ENCODE results near the gene ZNF423.

The ZNF423 gene

GRCh38 chr16:49778202-49778930 lies 77.5 kb downstream of the ZNF423 start:
- DNase-seq, result no peak

- no peak for DNase-seq
These were observed 79.2 kb downstream of the ZNF423 start for GRCh38 chr16:49776734-49777133.

GRCh38 chr16:49776085-49776595 lies 79.8 kb downstream of the ZNF423 start:
- no peak for DNase-seq

DNA sequence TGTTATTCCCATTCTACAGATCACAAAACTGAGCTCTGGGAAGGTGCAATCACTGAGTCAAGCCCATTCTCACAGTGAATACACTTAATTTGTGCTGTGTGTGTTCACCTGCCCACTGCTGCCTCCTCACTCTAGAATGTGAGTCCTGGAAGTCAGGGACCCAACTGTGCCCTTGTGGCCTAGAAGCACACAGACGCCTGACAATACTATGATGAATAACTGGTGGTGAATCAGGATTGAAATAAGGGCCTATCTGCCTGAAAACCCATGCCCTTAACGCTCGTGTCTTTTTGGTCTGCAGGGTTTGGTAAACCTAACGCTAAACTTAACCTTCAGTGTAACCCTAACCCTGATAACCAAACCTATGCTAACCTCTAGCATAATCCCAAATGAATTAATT lies 80.3 kb downstream of the ZNF423 start:
- DNase-seq, result no peak

- no peak for DNase-seq
These were observed 80.9 kb downstream of the ZNF423 start for GRCh38 chr16:49775018-49775417.

- DNase-seq, result no peak
These were observed 82.1 kb downstream of the ZNF423 start for GRCh38 chr16:49773534-49774475.

GRCh38 chr16:49767998-49768397 lies 87.9 kb downstream of the ZNF423 start:
- no peak for DNase-seq

- DNase-seq, result no peak
These were observed 88.5 kb downstream of the ZNF423 start for GRCh38 chr16:49767414-49767813.

- DNase-seq, result no peak
These were observed 89.7 kb downstream of the ZNF423 start for GRCh38 chr16:49766225-49766624.

DNA sequence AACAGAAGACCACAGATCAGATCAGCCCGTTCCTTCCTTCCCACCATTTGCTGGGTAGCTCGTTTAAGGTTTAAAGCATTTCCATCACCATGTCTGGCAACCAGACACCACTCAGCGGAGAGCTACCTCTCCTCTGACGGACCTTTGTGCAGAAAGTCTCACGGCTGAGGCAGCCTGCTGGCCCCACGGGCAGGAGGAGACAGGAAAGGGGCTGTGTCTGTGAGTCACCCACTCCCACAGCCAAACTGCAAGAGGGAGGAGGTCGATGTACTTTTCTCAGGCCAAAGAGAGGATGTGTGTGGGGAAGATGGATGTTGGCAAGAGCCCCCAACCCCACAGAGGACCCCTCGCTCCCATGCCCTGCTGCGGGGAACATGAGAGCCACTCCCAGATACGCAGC lies 92.1 kb downstream of the ZNF423 start:
- no peak for DNase-seq

GRCh38 chr16:49760815-49761214 lies 95.1 kb downstream of the ZNF423 start:
- no peak for DNase-seq

GRCh38 chr16:49757559-49758069 lies 98.3 kb downstream of the ZNF423 start:
- DNase-seq, result no peak

DNA sequence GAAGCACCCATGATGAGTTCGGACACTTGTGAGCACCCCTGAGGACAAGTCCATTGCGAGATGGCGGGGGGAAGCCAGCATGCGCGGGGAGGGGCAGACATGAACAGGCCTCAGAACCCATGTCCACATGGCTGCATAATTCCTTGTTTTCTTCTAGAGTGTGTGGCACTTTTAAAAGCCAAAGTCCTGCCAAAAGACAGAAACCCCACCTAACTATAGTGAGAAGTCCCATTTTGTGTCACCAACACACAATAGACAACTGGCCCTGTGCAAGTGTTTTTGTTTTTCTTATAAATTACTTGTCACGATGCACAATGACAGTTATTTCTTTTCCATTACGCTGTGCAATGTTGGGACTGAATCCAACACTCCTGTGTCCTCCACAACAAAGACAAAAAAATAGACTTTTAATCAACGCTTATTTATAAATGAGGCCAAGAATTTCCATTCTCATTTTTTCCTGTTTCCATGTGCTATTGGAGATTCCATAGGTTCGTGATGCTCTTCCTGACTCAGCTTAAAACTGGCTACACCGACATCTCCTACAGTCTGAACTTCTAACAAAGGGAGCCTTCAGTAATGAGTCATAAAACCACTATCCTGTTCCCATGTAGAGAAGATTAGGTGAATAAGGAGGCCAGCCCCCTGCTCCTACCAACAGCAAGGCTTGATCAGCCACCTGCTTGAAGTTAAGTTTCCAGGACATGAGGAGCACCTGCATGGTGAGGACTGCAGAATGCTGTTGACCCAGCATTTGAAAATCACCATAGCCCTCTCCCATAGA lies 98.9 kb downstream of the ZNF423 start:
- DNase-seq, result no peak

DNA sequence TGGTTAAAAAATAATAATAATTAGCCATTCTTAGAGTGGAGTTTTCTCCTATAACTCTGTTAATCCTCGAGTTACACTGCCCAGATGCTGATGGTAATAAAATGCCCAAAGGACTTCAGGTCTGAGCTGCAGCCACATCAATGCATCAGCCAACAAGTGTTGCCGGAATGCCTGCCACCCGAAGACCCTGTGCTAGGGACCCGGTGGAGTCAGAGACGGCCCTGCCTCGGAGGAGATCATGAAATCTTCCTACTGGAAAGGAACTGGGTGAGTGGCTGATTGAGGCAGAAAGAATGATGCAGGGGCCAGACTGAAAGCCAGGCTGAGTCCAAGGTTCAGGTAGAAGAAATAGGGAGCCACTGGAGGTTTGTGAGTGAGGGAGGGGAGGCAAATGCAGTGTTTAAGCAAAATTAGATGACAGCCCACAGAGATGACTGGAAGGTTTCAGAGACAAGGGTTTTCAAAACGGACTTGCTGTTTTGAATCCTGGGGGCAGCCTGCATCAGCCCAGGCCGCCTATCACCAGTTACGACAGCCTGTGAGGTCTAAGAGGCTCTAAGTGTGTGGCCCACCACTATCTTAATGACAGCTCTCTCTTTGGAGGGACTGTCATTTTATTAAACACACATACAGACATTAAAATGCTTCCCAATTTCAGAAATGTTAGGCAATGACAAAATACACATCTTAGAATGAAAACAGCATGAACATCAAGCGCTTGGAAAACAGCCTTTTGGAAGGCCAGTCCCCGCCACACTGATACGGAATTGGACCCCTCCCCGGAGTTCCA lies 100.0 kb downstream of the ZNF423 start:
- no peak for DNase-seq

- DNase-seq, result no peak
These were observed 100.6 kb downstream of the ZNF423 start for GRCh38 chr16:49755313-49755620.

DNA sequence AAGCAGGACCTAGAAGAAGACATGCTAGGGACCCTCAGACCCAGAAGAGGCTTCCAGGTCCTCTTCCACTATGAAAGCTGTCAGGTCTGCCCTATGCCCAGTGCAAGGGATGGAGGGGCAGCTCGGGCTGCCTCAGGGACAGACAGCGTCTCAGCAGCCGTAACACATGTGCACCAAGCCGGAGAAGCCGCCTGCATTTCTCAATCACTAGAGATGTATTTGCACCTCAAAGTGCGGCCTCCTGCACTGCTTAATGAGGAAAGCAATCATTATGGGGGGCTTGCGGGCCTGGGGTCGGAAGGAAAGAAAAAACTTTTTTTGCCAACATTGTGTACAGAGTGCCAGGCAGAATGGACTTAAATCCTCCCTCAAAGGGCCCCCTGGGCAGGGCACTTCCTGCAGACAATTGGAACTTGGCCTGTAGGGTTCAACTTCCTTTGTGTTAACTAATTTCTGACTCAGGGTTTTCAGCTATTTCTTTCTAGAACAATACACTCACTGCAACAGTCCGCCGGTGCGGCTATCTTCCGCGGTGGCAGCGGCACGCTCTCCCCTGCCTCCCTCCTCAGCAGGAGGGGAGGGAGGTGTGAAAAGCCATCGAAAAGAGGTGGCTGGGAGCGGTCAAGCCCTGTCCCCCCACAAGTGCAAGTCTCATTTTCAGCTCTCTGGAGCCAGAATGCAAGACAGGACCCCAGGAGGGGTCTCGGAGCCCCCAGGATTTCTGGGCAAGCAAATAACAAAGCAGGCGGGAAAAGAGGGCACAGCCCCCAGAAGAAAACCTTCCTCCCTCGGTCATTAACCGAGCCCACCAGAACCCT lies 101.2 kb downstream of the ZNF423 start:
- DNase-seq, result no peak

- DNase-seq, result no peak
These were observed 105.4 kb downstream of the ZNF423 start for GRCh38 chr16:49750341-49751000.

DNA sequence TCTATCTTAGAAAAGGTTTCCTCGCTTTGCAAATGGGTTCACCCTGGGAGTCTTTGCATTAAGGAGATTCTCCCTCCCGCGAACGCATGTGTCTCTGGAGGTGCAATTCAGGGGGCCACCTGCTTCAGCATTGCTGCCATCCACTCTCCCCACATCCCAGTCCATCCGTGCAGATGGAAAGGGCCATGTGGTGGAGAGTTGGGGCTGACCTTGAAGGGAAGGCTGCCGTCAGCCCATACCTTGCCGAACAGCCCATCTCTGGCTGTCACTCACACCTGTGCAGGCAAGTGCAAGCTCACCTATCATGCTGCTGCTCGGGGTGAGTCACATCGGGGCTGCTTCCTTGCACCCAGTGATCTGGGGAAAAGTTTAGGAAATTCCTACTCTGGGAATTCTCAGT lies 106.1 kb downstream of the ZNF423 start:
- DNase-seq, result no peak

DNA sequence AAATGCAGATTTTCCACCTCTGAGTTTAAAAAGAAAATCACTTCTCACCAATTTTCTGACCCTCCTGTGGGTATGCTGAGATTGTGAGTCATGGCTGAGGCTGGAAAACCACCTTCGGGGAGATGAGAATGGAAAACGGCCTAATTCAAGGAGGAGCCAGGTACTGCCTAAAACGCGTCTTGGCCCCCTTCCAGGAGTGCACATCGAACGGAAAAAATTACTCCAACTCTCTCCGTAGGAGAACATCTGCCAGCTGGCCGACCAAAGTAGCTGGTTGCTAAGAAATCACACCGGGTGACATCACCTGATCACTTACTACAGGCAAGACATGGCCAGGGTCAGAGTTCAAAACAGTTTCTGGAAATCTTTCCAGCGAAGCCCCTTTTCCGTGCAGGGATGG lies 107.6 kb downstream of the ZNF423 start:
- DNase-seq, result no peak

DNA sequence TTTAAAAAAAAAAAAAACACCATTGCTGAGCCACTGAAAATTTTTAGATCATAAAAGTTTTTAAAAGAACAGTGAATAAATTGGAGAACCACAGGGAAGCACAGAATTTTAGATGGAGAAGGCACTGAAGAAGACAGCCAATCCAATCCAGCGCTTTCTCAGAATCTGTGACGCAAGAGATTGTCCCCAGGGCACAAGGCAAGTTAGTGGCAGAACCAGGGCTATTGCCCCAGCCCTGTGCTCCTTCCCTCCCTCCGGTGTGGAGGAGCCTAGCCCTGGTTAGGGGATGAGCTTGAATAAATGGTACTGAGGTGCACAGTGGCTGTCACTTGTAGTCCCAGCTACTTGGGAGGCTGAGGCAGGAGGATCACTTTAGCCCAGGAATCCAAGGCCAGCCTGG lies 108.3 kb downstream of the ZNF423 start:
- DNase-seq, result no peak

GRCh38 chr16:49746545-49746944 lies 109.4 kb downstream of the ZNF423 start:
- no peak for DNase-seq
